HG03354 (cell line): ENCODE data around the gene CCDC69.

Experiments
- ATAC-seq: cut with Tn5 transposase; IDR thresholded peaks from one replicate; pipeline ENCODE4 v1.9.1; 2021; ENCODE audit warnings: mild to moderate bottlenecking; ENCODE audit not compliant: unreplicated experiment, poor library complexity, severe bottlenecking

The CCDC69 gene

DNA sequence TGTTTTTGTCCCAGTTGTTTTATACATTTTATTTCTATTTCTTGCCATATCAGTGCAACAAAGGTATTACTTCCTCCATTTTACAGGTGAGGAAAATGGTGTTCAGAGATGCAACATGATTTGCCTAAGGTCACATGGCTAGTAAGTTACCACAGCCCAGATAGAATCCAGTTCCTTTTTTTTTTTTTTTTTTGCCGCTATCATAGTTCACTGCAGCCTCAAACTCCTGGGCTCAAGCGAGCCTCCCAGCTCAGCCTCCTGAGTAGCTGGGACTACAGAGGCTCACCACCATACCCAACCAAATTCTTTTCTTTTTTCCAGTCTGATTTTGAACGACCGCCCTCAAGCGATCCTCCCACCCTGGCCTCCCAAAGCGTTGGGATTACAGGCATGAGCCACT lies 480 bp upstream of the CCDC69 start:
- ATAC-seq = peak; percentile 45

DNA sequence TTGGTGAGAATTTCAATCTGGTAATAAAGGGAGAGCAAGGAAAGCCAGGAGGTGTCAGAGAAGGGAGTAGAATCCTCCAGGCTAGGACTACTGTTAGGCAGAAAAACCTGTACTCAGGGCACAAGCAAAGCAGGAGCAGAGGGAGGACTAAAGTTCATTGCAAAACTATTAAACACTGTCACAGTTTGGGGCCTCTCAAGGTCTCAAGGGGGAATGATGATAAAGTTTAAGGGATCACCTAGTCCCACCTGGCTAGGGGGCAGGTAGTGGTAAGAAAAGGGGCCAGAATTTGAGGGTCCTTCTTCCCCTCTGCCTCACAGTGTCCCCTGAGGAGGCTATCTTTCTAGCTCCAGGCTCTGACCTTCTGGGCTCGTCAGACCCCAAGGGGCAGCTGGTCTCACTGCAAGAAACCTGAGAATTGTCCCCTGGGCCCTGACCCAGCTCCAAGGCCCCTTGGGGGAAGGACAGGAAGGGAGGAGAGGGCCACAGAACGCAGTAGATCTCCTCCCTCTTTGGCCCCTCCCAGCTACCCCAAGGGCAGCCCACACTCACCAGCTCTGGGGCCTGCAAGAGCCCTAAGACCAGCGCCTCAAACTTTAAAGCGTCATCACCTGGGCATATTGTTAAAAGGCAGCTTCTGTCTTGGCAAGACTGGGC lies 974 bp downstream of the CCDC69 start:
- peak; percentile 67 for ATAC-seq

DNA sequence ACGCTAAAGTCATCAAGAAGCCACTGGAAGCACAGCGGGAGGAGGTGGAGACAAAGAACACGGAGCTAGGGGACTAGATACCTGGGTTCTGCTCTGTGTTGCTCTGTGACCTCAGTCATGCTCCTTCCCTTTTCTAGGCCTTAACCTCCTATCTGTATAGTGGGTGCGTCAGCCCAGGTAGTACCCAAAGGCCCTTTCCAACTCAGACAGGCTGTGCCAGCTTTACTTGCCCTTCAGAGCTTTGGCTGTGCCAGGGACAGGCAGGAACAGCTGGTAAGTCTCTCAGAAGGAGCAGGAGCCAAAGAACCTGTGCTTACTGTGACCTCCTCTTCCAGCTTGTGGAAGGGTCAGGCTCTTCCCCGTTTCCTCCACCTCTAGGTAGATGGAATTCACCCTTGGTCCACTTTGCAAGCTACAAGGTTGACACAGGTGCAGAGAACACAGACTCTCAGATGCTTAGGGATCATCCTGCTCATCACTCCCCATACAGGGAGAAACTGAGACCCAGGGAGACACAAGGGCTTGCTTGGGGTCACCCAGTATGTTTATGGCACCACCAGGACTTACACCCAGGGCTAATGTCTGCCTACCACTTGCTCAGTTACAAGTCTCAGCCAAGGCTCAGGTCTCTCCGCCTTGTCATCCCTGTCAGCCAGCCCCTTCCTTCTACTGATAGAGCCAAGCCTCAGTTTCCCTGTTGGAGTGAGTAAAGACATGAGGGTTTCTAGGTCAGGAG lies 1.7 kb downstream of the CCDC69 start:
- ATAC-seq = no peak

DNA sequence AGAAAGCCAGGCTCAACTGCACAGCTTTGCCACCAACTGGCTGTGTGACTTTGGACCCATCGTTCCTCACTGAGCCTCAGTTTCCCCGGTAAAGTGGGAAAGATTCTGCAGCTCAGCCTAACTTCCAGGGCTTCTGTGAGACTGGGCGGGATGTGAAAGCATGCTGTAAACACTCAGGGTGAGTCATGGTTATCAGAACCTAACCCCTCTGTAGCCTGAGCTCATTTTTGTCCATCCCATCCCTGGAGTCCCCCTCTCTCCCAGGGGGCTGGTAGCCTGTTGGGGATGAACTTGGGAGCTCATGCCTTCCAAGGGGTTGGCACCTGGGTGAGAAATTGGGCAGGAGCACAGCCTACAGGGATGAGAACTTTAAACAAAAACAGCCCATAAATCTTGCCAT lies 2.3 kb downstream of the CCDC69 start:
- ATAC-seq = no peak

DNA sequence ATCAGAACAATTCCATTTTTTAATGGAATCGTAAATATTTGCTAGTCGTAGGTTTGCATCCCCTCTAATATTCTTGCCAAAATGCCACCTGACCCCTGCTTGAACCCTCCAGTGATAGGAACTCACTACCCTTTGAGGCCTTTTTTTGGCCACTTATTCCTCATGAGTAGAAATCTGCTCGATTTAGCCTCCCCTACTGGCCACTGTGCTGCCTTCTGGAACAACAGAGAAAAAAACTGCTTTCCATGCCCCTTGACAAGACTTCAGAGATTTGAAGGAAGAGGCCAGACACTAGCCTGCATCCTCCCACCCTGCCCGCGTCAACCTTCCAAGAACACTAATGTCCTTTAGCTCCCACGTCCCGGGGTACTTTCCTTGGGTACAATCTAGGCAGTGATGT lies 4.1 kb downstream of the CCDC69 start:
- no peak for ATAC-seq

DNA sequence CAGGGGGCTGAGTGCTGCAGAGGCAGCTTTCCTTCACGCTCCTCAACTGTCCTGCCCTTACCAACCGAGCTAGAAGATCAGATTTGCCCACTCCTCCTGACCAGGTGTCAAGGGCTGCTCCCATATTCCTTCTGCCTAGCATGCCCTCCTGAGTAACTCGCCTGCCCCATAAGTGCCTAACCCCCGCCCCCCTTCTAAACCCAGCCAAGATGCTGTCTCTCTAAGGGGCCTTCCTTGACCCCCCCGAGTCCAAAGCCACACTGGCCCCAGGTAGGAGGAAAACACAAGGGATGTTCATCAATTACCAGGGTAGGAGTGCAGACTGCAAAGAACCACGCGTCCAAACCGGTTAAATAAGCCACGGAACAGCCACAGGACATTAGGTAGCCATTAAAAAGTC lies 4.8 kb downstream of the CCDC69 start:
- no peak for ATAC-seq

DNA sequence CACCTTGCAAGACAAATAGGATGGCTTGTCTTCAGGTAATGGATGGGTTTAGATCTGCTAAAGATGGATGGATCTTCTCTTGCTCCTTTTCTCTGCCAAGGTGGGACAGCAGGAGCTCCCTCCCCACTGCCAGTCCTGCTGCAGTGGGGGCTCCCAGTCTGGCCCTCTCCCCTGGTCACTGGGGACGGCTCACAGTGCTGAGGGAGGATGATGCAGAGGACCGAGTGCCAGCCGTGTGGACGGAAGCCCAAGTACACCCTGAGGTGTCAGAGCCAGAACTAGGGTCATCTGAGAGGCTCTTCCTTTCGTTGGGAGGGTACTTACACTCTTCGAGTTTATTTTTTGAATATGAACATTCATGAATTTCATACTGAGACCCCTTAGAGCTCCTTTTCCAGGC lies 5.7 kb downstream of the CCDC69 start:
- no peak for ATAC-seq

DNA sequence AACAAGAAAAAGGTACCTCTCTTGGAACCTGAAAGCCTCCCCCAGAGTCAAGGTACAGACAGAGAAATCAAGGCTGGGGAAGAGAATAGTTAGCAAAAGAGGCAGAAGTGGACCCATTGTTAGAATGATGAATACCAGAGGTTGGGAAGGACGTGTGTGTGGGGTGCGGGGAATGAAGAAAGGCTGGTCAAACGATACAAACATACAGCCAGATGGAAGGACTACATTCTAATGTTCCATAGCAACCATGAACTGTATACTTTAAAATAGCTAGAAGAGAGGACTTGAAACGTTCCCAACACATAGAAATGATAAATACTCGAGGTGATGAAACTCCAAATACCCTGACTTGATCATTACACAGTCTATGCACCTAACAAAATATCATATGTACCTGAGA lies 7.1 kb downstream of the CCDC69 start:
- ATAC-seq = no peak

DNA sequence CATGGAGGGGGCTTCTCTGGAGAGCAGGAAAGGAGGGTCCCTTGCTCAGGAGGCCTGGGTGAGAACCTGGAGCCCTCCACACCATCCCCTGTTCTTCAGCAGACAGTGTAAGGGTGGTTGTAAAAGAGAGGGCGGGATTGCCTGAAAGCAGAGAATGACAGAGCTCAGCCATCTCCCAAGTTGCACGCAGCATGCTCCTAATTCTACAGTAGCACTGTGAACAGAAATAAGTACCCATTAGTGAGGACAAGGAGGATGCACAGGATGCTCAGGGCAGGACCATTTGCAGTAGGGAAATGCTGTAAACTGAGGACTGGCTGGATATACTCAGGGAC lies 8.4 kb downstream of the CCDC69 start:
- ATAC-seq = no peak

DNA sequence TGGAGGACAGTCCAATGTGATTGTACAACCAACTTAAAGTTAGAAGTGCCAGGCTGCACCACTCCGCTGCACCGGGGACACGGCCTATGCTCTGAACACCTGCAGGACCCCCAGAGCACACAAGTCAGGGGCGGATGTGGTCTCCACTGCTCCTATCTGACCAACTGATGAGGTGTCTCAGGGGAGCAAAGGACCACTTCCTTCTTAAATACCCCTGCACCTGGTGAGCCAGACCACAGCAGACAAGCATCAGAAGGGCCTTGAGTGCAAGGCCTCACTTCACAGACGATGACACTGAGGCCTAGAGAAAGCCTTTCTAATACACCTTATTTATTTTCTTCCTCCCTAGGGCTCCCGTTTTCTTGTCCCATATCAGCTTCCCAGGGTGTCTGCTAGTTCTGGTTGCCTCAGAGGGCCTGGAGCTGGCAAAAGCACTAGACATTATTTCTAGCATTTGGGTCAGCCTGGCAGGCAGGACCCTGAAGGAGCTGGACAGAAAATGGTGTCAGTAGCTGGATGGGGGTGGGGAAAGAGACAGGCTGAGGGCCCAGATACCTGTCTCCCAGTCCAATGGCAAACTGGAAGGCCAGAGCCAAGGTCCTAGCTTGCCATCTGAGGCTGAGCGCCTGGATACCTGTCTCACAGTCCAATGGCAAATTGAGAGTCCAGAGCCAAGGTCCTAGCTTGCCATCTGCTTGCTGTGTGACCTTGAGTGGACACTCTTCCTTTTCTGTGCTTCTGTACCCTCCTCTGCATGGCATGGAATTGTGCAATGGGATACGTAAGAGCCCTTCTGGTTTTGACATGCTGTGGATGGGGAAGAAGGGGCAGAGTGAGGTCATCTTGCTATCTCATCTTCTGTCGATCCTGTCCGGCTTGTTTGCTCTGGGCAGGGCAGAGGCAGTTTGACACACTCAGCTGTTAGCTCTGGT lies 9.0 kb downstream of the CCDC69 start:
- peak; percentile 70 for ATAC-seq

DNA sequence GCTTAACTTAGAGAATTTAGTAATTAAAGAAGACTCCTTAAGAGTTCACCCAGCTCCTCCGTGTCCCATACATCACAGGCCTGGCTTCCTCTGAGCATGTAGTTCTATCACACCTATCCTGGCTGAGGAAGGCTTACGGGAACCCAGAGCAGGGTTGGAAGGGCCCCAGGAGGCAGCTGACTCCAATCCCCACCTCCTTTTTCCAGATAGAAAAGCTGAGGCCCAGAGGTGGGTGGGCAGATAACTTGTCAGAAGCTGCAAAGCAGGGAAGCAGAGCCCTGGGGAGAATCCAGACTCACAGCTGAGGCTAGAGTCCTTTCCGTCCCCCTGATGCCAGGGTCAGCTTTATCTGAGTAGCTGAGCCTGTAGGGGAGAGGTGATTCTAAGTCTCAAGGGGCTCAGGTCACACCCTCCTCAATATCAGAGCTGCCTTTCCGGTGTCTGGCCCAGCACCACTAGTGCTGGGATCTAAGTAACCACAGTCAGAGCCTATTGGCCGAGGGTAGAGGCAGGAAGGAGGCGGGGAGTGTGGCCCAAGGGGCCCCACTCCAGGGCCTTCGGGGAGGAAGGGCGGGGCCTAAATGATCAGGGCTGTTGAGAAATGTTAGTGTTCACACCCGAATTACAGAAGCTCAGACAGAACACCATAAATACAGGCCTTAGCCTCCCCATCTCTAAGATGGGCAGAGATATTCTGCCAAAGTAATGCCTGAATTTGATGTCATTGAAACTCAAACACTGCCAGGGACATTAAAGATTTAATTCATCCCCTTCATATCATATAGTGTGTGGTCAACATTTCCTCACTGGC lies 9.9 kb downstream of the CCDC69 start:
- ATAC-seq = peak; percentile 82

DNA sequence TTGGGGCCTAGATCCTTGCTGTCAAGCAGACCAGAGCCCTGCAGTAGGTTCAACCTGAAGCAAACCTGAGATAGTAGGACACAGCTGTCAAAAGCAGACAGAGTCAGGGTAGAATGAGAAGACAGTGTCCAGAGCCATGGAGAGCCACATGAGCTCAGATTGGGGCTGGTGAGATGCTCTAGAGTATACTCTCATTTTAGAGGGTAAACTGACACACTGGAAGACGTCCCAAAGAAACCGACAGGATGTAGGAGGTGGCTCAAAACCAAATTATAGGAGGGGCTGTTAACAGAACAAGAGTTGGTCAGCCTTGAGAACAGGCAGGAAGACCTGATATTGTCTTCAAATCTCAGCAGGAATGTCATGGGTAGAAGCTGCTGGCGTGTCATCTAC lies 11.5 kb downstream of the CCDC69 start:
- no peak for ATAC-seq

DNA sequence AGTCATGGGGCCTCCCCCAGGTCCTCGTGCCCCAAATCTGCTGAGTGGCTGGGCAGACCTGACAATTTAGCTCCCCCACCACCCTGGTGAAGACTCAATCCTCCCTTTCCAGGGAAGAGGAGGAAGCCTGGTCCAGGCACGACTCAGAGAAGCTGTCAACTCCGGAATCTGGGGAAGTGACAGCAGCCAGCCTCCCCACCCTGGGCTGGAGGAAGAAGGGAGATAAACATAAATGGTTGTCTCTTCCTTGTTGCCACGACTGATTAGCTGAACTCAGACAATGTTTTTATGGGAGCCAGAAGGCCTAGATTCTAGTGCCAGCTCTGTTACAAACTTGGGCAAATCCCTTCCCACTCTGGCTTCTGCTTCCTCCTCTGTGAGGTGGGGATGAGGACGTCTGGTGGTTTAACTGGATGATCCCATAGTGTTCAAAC lies 15.4 kb downstream of the CCDC69 start:
- no peak for ATAC-seq

DNA sequence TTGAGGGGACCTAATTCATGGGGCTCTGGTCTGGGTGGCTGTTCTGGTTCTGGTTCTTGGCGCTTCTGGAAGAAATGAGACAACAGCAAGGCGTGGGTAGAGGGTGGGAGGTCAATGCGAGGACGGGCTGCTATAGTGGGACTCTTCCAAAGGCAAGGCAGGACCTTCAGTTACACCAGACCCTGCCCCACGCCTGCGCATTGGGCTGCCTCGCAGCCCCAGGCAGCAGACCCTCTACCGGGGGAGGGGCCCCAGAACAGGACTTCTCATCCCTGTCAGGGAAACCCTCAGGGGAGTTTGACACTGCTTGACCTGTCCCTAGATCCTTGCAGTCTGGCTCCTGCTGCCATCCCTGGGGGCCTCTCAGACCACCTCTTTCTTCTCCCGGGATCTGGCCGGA lies 18.5 kb downstream of the CCDC69 start:
- no peak for ATAC-seq

DNA sequence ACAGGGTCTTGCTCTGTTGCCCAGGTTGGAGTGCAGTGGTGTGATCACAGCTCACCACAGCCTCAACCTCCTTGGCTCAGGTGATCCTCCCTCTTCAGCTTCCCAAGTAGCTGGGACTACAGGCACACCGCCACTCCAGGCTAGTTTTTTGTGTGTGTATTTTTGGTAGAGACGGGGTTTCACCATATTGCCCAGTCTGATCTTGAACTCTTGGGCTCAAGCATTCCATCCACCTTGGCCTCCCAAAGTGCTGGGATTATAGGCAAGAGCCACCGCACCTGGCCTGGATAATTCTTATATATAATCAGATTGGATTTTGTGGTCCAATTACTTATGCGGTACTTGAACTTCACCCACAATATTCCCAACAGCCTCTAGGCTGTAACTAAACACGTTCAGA lies 19.8 kb downstream of the CCDC69 start:
- ATAC-seq = no peak

DNA sequence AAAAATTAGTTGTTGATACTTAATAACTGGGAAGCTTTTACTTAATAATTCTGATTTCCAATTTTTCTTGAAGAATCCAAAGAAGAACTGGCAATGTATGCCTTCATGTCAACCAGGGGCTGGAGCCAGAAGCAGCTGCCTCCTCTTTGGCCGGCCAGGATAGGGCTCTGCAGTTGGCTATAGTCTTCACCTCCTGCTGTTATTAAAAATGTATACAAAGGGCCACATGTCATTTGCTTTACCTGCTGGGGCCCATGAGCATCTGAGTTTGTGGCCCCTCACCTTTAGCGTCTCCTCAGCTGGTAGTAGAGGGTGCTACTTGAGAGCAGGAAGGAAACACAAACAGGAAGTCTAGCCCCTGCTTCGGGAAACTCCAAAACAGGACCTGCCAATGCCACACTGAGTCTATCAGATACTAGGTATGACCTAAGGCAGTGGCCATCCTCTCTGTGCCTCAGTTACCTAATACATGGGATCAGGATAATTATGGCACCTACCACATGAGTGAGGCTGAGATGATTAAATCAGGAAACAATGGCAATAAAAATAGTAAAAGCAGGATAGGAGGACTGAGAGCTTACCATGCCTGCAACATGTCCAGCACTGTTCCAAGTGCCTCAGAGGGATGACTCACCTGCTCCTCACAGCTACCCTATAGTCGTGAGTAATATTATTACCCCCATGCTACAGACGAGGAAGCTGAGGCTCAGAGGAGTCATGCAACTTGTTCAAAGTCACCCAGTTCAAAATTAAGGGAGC lies 21.3 kb downstream of the CCDC69 start:
- no peak for ATAC-seq

DNA sequence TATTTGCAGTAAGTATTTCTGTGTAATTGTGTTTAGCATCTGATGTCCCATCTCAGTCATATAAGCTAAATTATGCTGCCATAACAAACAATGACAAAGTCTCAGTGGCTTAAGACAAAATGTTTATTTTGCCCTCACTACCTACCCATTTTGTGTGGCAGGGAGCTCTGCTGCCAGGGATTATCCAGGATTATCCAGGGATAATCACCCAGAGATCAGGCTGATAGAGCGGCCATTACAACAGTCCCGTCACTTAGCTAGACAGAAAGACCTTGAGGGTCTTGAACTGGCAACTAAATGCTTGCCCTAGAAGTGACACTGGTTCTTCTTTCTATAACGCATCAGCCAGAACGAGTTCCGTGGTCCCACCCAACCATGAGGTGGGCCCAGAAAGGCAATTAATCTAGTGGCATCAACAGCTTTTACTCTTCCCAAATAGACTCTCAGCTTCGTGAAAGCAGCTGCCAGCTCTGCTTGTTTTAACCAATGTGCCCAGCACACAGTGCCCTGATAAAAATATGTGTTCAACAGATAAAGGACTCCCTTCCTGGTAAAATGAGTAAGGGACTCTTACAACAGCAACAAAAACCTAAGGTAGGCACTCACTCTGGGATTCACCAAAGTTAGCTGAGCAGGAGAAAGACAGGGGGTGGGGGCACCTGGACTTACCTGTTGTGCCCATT lies 22.8 kb downstream of the CCDC69 start:
- ATAC-seq = no peak

DNA sequence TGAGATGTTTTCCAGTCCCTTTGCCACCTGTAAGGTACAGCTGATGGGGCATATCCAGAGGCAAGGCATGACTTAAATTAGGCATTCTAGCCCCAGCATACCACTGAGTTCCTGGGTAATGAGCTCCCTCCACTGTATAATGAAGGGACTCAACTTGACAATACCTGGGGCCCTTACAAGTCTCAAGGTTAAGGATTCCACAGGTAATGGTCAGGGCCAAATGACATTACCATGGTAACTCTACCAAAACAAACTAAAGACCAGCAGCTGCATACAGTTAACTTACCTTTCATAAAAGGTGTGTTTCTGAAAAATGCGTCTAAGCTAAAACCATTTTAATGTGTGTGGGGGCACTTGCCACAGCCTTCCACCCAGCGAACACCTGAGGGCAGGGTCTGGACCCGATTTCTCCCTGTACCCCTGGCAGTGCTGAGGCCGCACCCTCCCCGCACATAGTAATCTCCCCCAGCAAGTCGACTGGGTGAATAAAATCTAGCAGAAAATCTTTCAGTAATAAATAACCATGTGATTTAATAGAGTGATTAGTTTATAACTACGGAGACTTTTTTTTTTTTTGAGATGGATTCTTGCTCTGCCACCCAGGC lies 24.2 kb downstream of the CCDC69 start:
- ATAC-seq = no peak
